ENCODE data around the gene ADM2. TPM values are rescaled to one million over a fixed set of nuclear protein-coding genes. Genes with fewer than 3 reads are reported as not detected.

Gene ADM2
- polyA plus RNA-seq, 1 experiment = 3.1 TPM

GRCh38 chr22:50446708-50447575, 34.4 kb upstream of the ADM2 start:
- Histone ChIP-seq H3K27ac (ENCODE audit: low read depth, low read length) (no peak overlapping the region), H3K9me3 (ENCODE audit: control insufficient read depth, insufficient read depth, low read length) (no peaks in the 10 kb centered on the region; the same call in 1 of the 2 replicates), H3K4me3 (ENCODE audit: low read depth, low read length) (no peak overlapping the region), H3K27me3 (ENCODE audit: control insufficient read depth, insufficient read depth, low read length) (no peaks in the 10 kb centered on the region)
- ChIA-PET CTCF (no interaction called here), POLR2A (no interaction called here)
- TF ChIP-seq CTCF (IDR thresholded peaks at IDR 0.05; ENCODE audit: low read depth, low read length) = no peak
- DNase-seq (ENCODE audit: low read depth, low spot score) = no peak

- POLR2A ChIA-PET = interaction anchor here (0.6 to 0.7 kb wide), 2 partner anchors 18 to 36 kb away, joined by 3 read pairs; no protein-coding TSS in a partner anchor
- Histone ChIP-seq H3K27ac (ENCODE audit: low read depth, low read length) (no peak overlapping the region), H3K4me3 (ENCODE audit: low read depth, low read length) (no peak overlapping the region), H3K27me3 (ENCODE audit: control insufficient read depth, insufficient read depth, low read length) (no peaks in the 10 kb centered on the region), H3K9me3 (ENCODE audit: control insufficient read depth, insufficient read depth, low read length) (no peaks in the 10 kb centered on the region; the same call in 1 of the 2 replicates)
- TF ChIP-seq CTCF (IDR thresholded peaks at IDR 0.05; ENCODE audit: low read depth, low read length) = no peak
- DNase-seq (ENCODE audit: low read depth, low spot score) = no peak
- CTCF ChIA-PET = no interaction called here
Observed at GRCh38 chr22:50447576-50448551, 33.5 kb upstream of the ADM2 start.

- ChIA-PET POLR2A (no interaction called here), CTCF (interaction anchor here (1.3 kb wide), 1 partner anchor 73 kb away, joined by 4 read pairs; the partner anchor contains the start of gene SCO2)
- Histone ChIP-seq H3K27me3 (ENCODE audit: control insufficient read depth, insufficient read depth, low read length) (no peaks in the 10 kb centered on the region), H3K9me3 (ENCODE audit: control insufficient read depth, insufficient read depth, low read length) (no peaks in the 10 kb centered on the region; the same call in 1 of the 2 replicates), H3K4me3 (ENCODE audit: low read depth, low read length) (no peak overlapping the region), H3K27ac (ENCODE audit: low read depth, low read length) (no peak overlapping the region)
- TF ChIP-seq CTCF (IDR thresholded peaks at IDR 0.05; ENCODE audit: low read depth, low read length) = no peak
- no peak for DNase-seq (ENCODE audit: low read depth, low spot score)
Observed at GRCh38 chr22:50452649-50453048, 28.7 kb upstream of the ADM2 start.

GRCh38 chr22:50454556-50455075, 26.7 kb upstream of the ADM2 start:
- Histone ChIP-seq H3K27ac (ENCODE audit: low read depth, low read length) (no peak overlapping the region), H3K27me3 (ENCODE audit: control insufficient read depth, insufficient read depth, low read length) (no peaks in the 10 kb centered on the region), H3K9me3 (ENCODE audit: control insufficient read depth, insufficient read depth, low read length) (no peaks in the 10 kb centered on the region; the same call in 1 of the 2 replicates), H3K4me3 (ENCODE audit: low read depth, low read length) (no peak overlapping the region)
- no peak for TF ChIP-seq CTCF (IDR thresholded peaks at IDR 0.05; ENCODE audit: low read depth, low read length)
- POLR2A ChIA-PET = no interaction called here
- DNase-seq (ENCODE audit: low read depth, low spot score) = no peak
- CTCF ChIA-PET = interaction anchor here (0.6 kb wide), 1 partner anchor 41 kb away, joined by 4 read pairs; no protein-coding TSS in a partner anchor
